GM19397 (cell line): ENCODE measurements around the gene ZFP37.
"Not testable (repeated sequence)": the region's sequence is repeated elsewhere in the genome, so short reads cannot be mapped to it uniquely, and the experiment has no call there.

ENCODE experiments used
- ATAC-seq: cut with Tn5 transposase; IDR thresholded peaks from one replicate; pipeline ENCODE4 v1.9.1; 2021; ENCODE audit warnings: mild to moderate bottlenecking, moderate library complexity; ENCODE audit not compliant: unreplicated experiment

The ZFP37 gene

DNA sequence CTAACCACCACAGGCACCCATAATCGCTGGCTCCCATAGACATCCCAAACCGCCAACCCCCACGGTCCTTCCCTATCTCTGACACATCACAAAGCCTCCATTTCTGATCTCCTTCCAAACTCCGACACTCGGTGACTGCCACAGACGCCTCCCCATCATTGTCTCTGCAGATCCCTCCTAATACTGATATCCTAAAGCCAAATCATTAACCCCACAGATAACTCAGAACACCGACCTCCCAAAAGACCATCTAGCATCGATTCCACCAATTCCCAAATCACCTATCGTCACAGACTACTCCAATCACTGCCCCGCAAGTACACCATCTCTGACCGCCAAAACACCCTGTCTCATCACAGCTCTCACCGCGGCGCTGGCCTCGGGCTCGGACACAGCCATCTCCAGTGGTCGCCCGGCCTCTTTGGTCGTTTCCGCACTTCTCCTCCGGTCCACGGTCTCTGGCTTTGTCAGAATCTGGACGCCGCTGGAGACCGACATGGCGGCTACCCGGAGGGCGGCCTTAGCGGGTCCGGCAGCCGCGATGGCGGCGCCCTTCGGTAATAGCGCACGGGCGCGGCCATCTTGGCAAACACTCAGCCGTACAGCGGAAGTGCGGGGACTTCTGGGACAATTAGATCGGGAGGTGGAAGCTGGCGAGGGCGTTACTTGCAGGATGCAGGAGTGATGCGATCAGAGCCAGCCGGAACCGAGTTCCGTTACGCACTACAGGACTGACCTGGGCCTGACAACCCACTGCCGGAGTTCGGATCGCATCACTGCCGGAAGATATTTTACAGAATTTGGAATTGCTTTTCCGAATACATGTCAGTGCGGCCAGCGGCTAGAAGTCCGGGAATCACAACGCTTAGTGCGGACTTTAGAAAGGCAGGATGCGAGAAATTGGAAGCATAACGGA is at the start of gene ZFP37:
Gene ZFP37 (minus strand): TSS at position 534 of the 916 bp plus-strand sequence. CDS start 36 bp downstream, at position 498.
- peak; percentile 98 for ATAC-seq

- ATAC-seq = not testable (repeated sequence)
These were observed 48.8 kb upstream of the ZFP37 start for GRCh38 chr9:113105345-113105744.

- no peak for ATAC-seq
These were observed 39.0 kb upstream of the ZFP37 start for GRCh38 chr9:113095561-113095960.

GRCh38 chr9:113089924-113090323 is 33.4 kb upstream of the ZFP37 start:
- not testable (repeated sequence) for ATAC-seq

DNA sequence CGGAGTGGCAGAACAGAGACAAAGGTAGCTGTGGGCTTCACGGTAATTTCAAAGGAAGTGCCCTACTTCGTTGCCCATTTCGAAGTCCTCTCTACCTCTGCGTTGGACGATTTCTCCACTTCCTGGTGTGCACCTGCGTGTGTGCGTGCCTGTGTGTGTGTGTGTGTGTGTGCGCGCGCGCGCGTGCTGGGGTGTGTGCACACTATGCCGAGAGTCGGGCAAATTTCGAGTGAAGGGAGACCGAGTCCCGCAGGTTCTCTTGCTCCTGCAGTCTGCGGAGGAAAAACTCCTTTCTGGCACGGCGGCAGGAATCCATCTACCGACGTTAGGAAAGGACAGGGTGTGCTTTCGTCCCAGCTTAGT is 32.6 kb upstream of the ZFP37 start:
- ATAC-seq = not testable (repeated sequence)

GRCh38 chr9:113088456-113089142 is 32.1 kb upstream of the ZFP37 start:
- ATAC-seq = not testable (repeated sequence)

DNA sequence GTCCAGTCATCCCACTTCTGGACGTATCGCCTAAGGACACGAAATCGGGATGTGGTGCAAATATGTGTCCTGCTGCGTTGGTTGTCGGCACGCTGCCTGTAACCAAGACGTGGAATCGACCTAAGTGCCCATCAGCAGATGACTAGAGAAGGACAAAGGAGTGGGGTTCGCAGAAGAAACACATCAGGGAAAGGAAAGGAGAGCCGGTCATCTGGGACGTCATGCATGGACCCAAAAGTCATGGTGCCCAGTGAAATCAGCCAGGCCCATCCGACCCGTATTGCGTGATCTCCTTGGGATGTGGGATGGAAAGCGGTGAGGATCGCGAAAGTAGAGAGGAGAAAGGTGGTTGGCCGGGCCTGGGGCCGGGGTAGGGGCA is 6.4 kb upstream of the ZFP37 start:
- not testable (repeated sequence) for ATAC-seq

DNA sequence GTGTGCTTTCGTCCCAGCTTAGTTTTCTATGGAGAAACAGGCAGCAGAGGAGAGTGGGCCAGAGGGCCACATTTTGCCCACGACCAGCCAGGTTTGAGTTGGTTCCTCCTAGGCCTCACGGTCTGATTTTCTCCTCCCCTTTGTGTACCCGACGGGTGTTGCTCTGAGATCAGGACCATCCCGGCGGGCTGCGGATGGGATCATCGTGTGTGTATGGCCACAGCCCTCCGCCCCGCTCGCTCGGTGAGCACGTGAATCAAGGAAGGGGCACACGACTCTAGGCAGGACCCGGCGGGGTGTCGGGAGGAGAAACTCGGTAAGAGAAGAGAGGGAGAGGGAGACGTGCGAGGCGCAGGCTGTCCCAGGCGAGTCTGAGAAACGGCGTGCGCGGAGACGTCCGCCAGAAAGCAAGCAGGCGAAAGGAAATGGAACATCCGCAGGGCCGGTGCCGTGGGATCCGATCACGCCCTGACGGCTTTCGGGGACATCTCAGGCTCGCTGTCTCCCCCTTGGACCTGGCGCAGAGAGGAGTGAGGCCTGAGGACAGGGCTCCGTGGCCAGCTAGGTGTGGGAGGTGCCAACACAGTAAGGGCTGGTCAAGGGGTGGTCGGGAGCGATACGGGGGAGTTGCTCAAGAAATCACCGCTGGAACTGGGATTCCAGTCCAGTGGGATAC is 5.9 kb upstream of the ZFP37 start:
- ATAC-seq = not testable (repeated sequence)

- ATAC-seq = not testable (repeated sequence)
These were observed 4.7 kb upstream of the ZFP37 start for GRCh38 chr9:113061072-113061850.

DNA sequence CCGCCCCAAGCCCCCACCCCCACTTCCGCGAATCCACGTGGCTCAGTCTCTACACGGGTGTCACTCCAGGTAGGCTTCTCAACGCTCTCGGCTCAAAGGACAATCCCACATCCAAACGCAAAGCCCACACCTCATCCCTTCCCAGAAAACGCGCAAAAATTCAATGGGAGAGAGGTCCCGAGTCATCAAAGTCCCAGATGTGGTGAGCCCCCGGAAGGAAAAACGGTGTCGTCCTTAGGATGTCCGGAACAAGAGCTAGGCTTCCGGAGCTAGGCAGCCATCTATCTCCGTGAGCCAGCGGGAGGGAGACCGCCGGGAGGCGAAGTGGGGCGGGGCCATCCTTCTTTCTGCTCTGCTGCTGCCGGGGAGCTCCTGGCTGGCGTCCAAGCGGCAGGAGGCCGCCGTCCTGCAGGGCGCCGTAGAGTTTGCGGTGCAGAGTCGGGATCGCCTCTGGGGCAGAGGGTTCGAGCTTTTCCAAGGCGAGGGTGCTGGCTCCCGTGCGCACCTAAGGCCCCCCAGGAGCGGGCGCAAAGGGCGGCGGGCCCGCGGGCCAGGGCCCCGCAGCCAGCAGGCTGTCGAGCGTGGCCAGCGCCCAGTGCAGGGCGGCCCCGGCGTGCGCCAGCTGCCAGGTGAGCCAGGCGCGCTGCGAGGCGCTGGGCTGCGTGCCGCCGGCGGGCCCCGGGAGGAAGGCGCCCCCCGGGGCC is 3.2 kb upstream of the ZFP37 start:
- not testable (repeated sequence) for ATAC-seq

GRCh38 chr9:113057193-113057592 is 669 bp upstream of the ZFP37 start:
- no peak for ATAC-seq

DNA sequence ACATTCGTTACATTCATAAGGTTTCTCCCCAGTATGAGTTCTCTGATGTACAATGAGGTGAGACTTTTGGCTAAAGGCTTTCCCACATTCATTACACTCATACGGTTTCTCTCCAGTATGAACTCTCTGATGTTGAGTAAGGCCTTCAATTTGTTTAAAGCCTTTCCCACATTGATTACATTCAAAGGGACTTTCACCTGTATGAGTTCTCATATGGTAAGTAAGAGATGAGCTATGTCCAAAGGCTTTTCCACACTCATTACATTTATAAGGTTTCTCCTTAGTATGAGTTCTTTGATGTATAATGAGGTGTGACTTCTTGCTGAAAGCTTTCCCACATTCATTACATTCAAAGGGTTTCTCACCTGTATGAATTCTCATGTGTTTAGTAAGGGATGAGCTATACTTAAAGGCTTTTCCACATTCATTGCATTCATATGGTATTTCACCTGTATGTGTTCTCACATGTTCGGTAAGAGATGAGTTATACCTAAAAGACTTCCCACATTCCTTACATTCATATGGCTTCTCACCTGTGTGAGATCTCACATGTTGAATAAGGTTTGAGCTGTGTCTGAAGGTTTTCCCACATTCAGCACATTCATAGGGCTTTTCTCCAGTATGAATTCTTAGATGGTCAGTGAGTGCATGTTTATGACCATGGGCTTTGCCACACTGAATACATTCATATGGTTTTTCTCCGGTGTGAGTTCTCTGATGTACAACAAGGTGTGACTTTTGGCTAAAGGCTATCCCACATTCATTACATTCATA is 13.5 kb downstream of the ZFP37 start:
- no peak for ATAC-seq

GRCh38 chr9:113026200-113026599 is 30.3 kb downstream of the ZFP37 start:
- no peak for ATAC-seq

- ATAC-seq = no peak
These were observed 38.3 kb downstream of the ZFP37 start for GRCh38 chr9:113018247-113018646.

GRCh38 chr9:113012492-113012891 is 44.0 kb downstream of the ZFP37 start:
- no peak for ATAC-seq

DNA sequence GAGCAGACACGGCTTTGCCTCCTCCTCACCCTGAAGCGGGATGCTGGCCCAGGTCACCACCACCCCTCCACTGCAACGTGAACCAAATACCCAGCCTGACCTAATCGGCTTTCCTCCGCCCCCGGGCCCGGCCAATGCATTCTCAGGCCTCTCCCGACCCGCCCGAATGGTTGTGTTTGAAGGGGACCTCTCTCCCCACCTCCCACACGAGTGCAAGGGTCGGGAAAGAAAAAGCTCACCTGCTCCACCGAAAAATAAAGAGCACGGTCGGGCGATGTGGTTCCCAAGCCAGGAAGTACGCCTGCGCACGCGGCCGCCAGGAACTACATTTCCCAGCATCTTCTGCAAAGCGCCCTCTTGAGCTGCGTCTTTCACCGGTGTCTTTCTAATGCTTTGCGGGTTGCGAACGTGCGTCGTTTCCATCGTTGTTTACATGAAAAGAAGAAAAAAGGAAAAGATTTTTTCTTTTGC is 44.6 kb downstream of the ZFP37 start, which contains the start of gene ZNF883:
Gene ZNF883 (minus strand): TSS at position 282 of the 471 bp plus-strand sequence.
- no peak for ATAC-seq

DNA sequence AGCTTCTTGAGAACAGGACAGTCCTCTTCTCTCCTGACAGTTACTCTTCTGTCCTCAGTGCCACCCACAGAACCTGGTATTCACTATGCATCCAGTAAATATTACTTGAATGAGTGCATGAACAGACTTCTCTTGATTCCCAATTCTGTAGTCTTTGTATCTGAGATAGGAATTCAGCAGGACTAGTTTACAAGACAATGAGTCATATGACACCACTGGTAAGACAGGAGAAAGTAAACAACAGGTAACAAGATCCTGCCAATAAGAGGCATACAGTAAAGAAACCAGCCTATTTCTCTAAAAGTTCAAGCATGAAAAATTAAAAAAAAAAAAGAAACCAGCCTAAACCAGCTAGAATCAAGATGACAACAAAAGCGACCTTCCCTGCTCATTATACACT is 50.7 kb downstream of the ZFP37 start:
- no peak for ATAC-seq

GRCh38 chr9:112997236-112997941 is 59.1 kb downstream of the ZFP37 start:
- ATAC-seq = no peak
